GM12878 (cell line): ENCODE results near the gene ERI2. TPM values are rescaled to one million over a fixed set of nuclear protein-coding genes. Genes with fewer than 3 reads are reported as not detected.

Experiments
- ATAC-seq: fragments of 200-7000 bp; cut with Tn5 transposase; 3 replicates; pipeline ENCODE4 v1.9.1; 2020; ENCODE audit warnings: mild to moderate bottlenecking, moderate library complexity
- BruUV-seq: library from RNA; stranded (reverse); fragments of 400-500 nt; replicated peaks from 2 replicates; lab custom pipeline; 2021; lab: Mats Ljungman, UMichigan
- CTCF ChIA-PET: fragments of 300-600 bp; sonication (Branson Sonifier 250); formaldehyde crosslinking; extraction: SDS; loops from one replicate; lab custom pipeline; 2021; ENCODE audit warnings: inconsistent platforms; lab: Yijun Ruan, JAX
- POLR2A ChIA-PET: fragments of 350-600 bp; formaldehyde crosslinking; extraction: SDS; loops from one replicate; lab custom pipeline; 2021; ENCODE audit warnings: inconsistent platforms; lab: Charles Lee
- RAD21 ChIA-PET: fragments of 300-600 bp; sonication (Branson Sonifier 250); formaldehyde crosslinking; loops from one replicate; lab custom pipeline; 2023; ENCODE audit warnings: antibody characterized with exemption; ENCODE audit not compliant: unreplicated experiment; lab: Charles Lee
- SMC1A ChIA-PET: fragments of 300-600 bp; sonication (Branson Sonifier 250); formaldehyde crosslinking; loops from one replicate; lab custom pipeline; 2023; ENCODE audit not compliant: unreplicated experiment, uncharacterized antibody; lab: Charles Lee
- DNase-seq: peaks from one replicate; pipeline ENCODE4 v3.0.0-alpha.2; 2011; ENCODE audit warnings: low read depth, low spot score
- FAIRE-seq: peaks from 3 replicates; lab custom pipeline; 2011; peaks lifted over from hg19 to GRCh38; lab: Jason Lieb, UNC
- H2AFZ ChIP-seq: 2 replicates; pipeline ENCODE4 v1.6.0; 2011; ENCODE audit warnings: low read depth, low read length, control low read depth; ENCODE audit not compliant: control insufficient read depth
- H3K27ac ChIP-seq: 2 replicates; pipeline ENCODE4 v1.5.1; 2011; ENCODE audit warnings: control low read depth; ENCODE audit not compliant: control insufficient read depth, insufficient read depth
- H3K27me3 ChIP-seq, 2 experiments: replicated peaks in 1 of 2; 2 replicates each; pipeline versions ENCODE4 v1.6.0 to v1.6.1; 2011; ENCODE audit warnings: low read length in 1 of 2; ENCODE audit not compliant: control insufficient read depth in 2 of 2, insufficient read depth in 2 of 2
- H3K36me3 ChIP-seq, 2 experiments: 2 replicates each; pipeline ENCODE4 v1.5.1; 2011; ENCODE audit warnings: low read length in 1 of 2; ENCODE audit not compliant: control insufficient read depth in 2 of 2, insufficient read depth in 2 of 2
- H3K4me1 ChIP-seq: 2 replicates; pipeline ENCODE4 v1.6.1; 2011; ENCODE audit warnings: mild to moderate bottlenecking, low read length, moderate library complexity, mixed read lengths; ENCODE audit not compliant: control insufficient read depth, insufficient read depth
- H3K4me2 ChIP-seq: 2 replicates; pipeline ENCODE4 v1.6.0; 2011; ENCODE audit warnings: control low read depth; ENCODE audit not compliant: control insufficient read depth, insufficient read depth
- H3K4me3 ChIP-seq: fragments of 200-600 bp; sonication (generic); 2 replicates; pipeline ENCODE4 v1.5.1; 2016
- H3K79me2 ChIP-seq: 2 replicates; pipeline ENCODE4 v1.6.0; 2011; ENCODE audit warnings: low read length; ENCODE audit not compliant: control insufficient read depth, insufficient read depth
- H3K9ac ChIP-seq: 2 replicates; pipeline ENCODE4 v1.8.0; 2011; ENCODE audit warnings: low read length, control low read depth, mixed read lengths; ENCODE audit not compliant: control insufficient read depth, insufficient read depth
- H3K9me3 ChIP-seq: replicated peaks from 3 replicates; pipeline ENCODE4 v1.5.1; 2011; ENCODE audit warnings: mild to moderate bottlenecking, low read length; ENCODE audit not compliant: control insufficient read depth, insufficient read depth
- H4K20me1 ChIP-seq: 2 replicates; pipeline ENCODE4 v1.6.0; 2011; ENCODE audit not compliant: control insufficient read depth, insufficient read depth
- BHLHE40 ChIP-seq, 2 experiments: fragments of 450-650 bp in 1 of 2; IDR thresholded peaks; 2 replicates each; pipeline ENCODE4 v1.6.1; 2011 to 2017; ENCODE audit warnings: low read depth in 2 of 2, borderline replicate concordance in 1 of 2, improper control_type of control experiment in 1 of 2, low read length in 1 of 2, mild to moderate bottlenecking in 1 of 2
- BMI1 ChIP-seq: fragments of 450-650 bp; IDR thresholded peaks from 2 replicates; pipeline ENCODE4 v1.6.1; 2016; ENCODE audit warnings: mild to moderate bottlenecking, moderate library complexity, borderline replicate concordance
- FOS ChIP-seq: IDR thresholded peaks from 3 replicates; pipeline ENCODE4 v1.6.1; 2011; ENCODE audit warnings: borderline replicate concordance; ENCODE audit not compliant: insufficient read length; ENCODE audit errors: extremely low read depth
- HDAC6 ChIP-seq: fragments of 200-600 bp; sonication (generic); IDR thresholded peaks from one replicate; pipeline ENCODE4 v1.8.0; 2017; ENCODE audit warnings: antibody characterized with exemption; ENCODE audit not compliant: unreplicated experiment
- MEF2A ChIP-seq: IDR thresholded peaks from 2 replicates; pipeline ENCODE4 v1.6.1; 2011; ENCODE audit warnings: low read depth, mild to moderate bottlenecking, low read length, moderate library complexity; ENCODE audit not compliant: insufficient read depth
- MLLT1 ChIP-seq: fragments of 450-650 bp; IDR thresholded peaks from 2 replicates; pipeline ENCODE4 v1.6.1; 2016; ENCODE audit warnings: mild to moderate bottlenecking
- PKNOX1 ChIP-seq: fragments of 450-650 bp; IDR thresholded peaks from 2 replicates; pipeline ENCODE4 v1.6.1; 2016; ENCODE audit warnings: mild to moderate bottlenecking
- RELB ChIP-seq: fragments of 450-650 bp; IDR thresholded peaks from 2 replicates; pipeline ENCODE4 v1.6.1; 2017; ENCODE audit warnings: low read depth, mild to moderate bottlenecking, moderate library complexity
- RFX5 ChIP-seq: IDR thresholded peaks from 2 replicates; pipeline ENCODE4 v1.6.1; 2011; ENCODE audit warnings: low read depth, low read length, improper control_type of control experiment
- SMC3 ChIP-seq: IDR thresholded peaks from 2 replicates; pipeline ENCODE4 v1.6.1; 2011; ENCODE audit warnings: low read length, improper control_type of control experiment, borderline replicate concordance
- TCF3 ChIP-seq: IDR thresholded peaks from 2 replicates; pipeline ENCODE4 v1.6.1; 2012; ENCODE audit warnings: low read depth, mild to moderate bottlenecking, low read length, borderline replicate concordance; ENCODE audit not compliant: insufficient read depth
- WGBS: methylation state at CpG from one replicate; pipeline ENCODE4 v1.1.6; 2016; ENCODE audit warnings: low lambda C conversion rate; ENCODE audit not compliant: insufficient replicate concordance, insufficient coverage; ENCODE audit errors: missing lambda C conversion rate; 5-methylcytosine and 5-hydroxymethylcytosine counted together
- in situ Hi-C: fragments of 300-500 bp; cut with MboI; formaldehyde crosslinking; loops from 9 replicates; pipeline ENCODE4 v1.14.3; 2018; ENCODE audit warnings: mixed read lengths
- intact Hi-C: fragments of 100-400 bp; cut with micrococcal nuclease; formaldehyde crosslinking; loops from one replicate; pipeline ENCODE4 v1.14.2; 2022; ENCODE audit not compliant: unreplicated experiment
- polyA plus RNA-seq, 11 experiments: library from polyadenylated mRNA; depleted of rRNA in 4 of 11; unstranded in 6 of 11; stranded (reverse) in 5 of 11; fragments of >200 nt; fragmentation: Nextera tagmentation in 4 of 11; fragmentation: Illumina TruSeq in 1 of 11; extraction: Ambion mirVana in 4 of 11; extraction: Trizol in 1 of 11; gene quantifications; 1 replicate in 1 of 11; 2 replicates in 10 of 11; pipeline versions ENCODE4 v1.2.1 to v1.2.3, GENCODE V29; 2011 to 2016; ENCODE audit warnings: inconsistent platforms in 2 of 11, missing spikeins in 2 of 11, low read depth in 1 of 11
- total RNA-seq, 4 experiments: library from RNA; depleted of rRNA in 3 of 4; stranded (reverse); fragments of >200 nt in 3 of 4; fragmentation: Illumina TruSeq in 1 of 4; extraction: Trizol in 1 of 4; gene quantifications; 2 replicates each; pipeline versions ENCODE4 v1.2.1 to v1.2.3, GENCODE V29; 2013 to 2021

ERI2 gene
- total and polyA plus RNA-seq, 10 of the 15 experiments (the other 5 are each of a cell fraction or from before 2014, with no cell fraction given) = 7.7 to 35.5 (median 19.2) TPM

GRCh38 chr16:20763461-20764232, 42.6 kb downstream of the ERI2 start, which contains the start of gene ACSM3 (continued):
- peak in 1 of 2 experiments; percentile 28; a peak in 1 of 4 replicates for TF ChIP-seq BHLHE40 (IDR thresholded peaks at IDR 0.05; ENCODE audit: borderline replicate concordance in 1 of 2, low read depth in 2 of 2, low read length in 1 of 2)
- peak; percentile 70; the same call in 1 of the 2 replicates for TF ChIP-seq RELB
- TF ChIP-seq PKNOX1 = peak; percentile 67
- TF ChIP-seq RFX5 = peak; percentile 52; the same call in 1 of the 2 replicates
- TF ChIP-seq, all 136 proteins: peak for 19

- WGBS = 92% methylated on average over 3 of the region's 3 CpGs
- intact Hi-C loops = no loop called here
- FAIRE-seq (no peak), ATAC-seq (no peak), DNase-seq (no peak)
- CTCF ChIA-PET = interaction anchor here (1.0 to 1.2 kb wide), 2 partner anchors 12 to 42 kb away, joined by 3 read pairs; no protein-coding TSS in a partner anchor
- in situ Hi-C loops = no loop called here
- no peaks in the 10 kb centered on the region for H4K20me1 ChIP-seq
- H3K27me3 ChIP-seq = no peaks in the 10 kb centered on the region
- peaks cover 2% of the 10 kb centered on the region; the same call in 1 of the 3 replicates for H3K9me3 ChIP-seq
- no peak overlapping the region; the same call in 1 of the 2 replicates for H2AFZ ChIP-seq
- H3K4me1 ChIP-seq = peaks cover 2% of the 10 kb centered on the region; the same call in 1 of the 2 replicates
- no peaks in the 10 kb centered on the region for H3K79me2 ChIP-seq
- H3K27ac ChIP-seq = no peak overlapping the region
- peak overlapping the region; percentile 59; the same call in 1 of the 2 replicates for H3K4me3 ChIP-seq
- H3K36me3 ChIP-seq = no peaks in the 10 kb centered on the region
- RAD21 ChIA-PET = no interaction called here
- SMC1A ChIA-PET = interaction anchor here (0.7 to 1.5 kb wide), 2 partner anchors 8 to 21 kb away, joined by 3 to 4 read pairs; partner anchors contain the start of gene THUMPD1
- POLR2A ChIA-PET = interaction anchor here (0.6 kb wide), 1 partner anchor 11 kb away, joined by 5 read pairs; no protein-coding TSS in a partner anchor
- peak overlapping the region; percentile 85; the same call in 1 of the 2 replicates for H3K4me2 ChIP-seq
- BruUV-seq = no TSS peak
- no peak overlapping the region for H3K9ac ChIP-seq
- TF ChIP-seq MEF2A (no peak), TCF3 (no peak), MLLT1 (no peak), BMI1 (no peak), SMC3 (no peak), HDAC6 (no peak), FOS (no peak)
Observed at GRCh38 chr16:20762404-20763123, 43.7 kb downstream of the ERI2 start.
